ENCODE measurements around the gene RFX4. TPM values are rescaled to one million over a fixed set of nuclear protein-coding genes. Genes with fewer than 3 reads are reported as not detected.

RFX4 gene
- total RNA-seq, 1 donor from 2014 or later, result 53.8 TPM

DNA sequence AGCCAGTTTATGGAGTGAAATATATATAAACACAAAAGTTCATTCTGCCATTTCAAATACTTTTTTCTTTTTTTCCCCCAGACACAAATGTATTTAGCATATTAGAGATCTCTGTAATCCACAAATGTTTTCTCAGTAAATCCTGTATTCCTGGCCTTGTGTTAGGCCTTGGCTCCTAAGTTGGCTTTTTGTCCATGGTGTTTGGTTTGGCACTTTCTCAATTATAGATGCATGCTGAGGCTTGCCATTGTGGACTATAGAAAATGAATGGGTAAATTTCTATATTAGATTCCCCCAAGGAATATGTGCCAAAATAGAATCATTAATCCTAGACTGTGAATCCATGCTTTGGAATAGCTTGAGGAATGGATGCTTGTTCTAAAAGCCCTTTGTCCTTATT, 208.7 kb downstream of the RFX4 start:
- TF ChIP-seq, protein P1, sequence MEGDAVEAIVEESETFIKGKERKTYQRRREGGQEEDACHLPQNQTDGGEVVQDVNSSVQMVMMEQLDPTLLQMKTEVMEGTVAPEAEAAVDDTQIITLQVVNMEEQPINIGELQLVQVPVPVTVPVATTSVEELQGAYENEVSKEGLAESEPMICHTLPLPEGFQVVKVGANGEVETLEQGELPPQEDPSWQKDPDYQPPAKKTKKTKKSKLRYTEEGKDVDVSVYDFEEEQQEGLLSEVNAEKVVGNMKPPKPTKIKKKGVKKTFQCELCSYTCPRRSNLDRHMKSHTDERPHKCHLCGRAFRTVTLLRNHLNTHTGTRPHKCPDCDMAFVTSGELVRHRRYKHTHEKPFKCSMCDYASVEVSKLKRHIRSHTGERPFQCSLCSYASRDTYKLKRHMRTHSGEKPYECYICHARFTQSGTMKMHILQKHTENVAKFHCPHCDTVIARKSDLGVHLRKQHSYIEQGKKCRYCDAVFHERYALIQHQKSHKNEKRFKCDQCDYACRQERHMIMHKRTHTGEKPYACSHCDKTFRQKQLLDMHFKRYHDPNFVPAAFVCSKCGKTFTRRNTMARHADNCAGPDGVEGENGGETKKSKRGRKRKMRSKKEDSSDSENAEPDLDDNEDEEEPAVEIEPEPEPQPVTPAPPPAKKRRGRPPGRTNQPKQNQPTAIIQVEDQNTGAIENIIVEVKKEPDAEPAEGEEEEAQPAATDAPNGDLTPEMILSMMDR (conservative IDR thresholded peaks at IDR 0.05), result no peak
- H3K27ac Mint-ChIP-seq (ENCODE audit: unreplicated experiment), result no peak overlapping the region
- no peak overlapping the region for H3K4me3 Mint-ChIP-seq
- H3K27me3 Mint-ChIP-seq (ENCODE audit: low read depth), result no peaks in the 10 kb centered on the region
- H3K4me1 Mint-ChIP-seq, result peaks cover 6% of the 10 kb centered on the region
- no peak for DNase-seq (ENCODE audit: low read depth, low spot score)
- peaks cover 7% of the 10 kb centered on the region for H3K9me3 Mint-ChIP-seq
- peaks cover 59% of the 10 kb centered on the region for H3K36me3 Mint-ChIP-seq (ENCODE audit: low read depth)

- Mint-ChIP-seq H3K27me3 (ENCODE audit: low read depth) (no peaks in the 10 kb centered on the region), H3K4me1 (peaks cover 6% of the 10 kb centered on the region), H3K27ac (ENCODE audit: unreplicated experiment) (no peak overlapping the region), H3K9me3 (peaks cover 5% of the 10 kb centered on the region), H3K4me3 (no peak overlapping the region), H3K36me3 (ENCODE audit: low read depth) (peaks cover 41% of the 10 kb centered on the region)
- TF ChIP-seq, protein P1 (conservative IDR thresholded peaks at IDR 0.05), result no peak
- DNase-seq (ENCODE audit: low read depth, low spot score), result no peak
These were observed 211.6 kb downstream of the RFX4 start for GRCh38 chr12:106794369-106794768.

- Mint-ChIP-seq H3K36me3 (ENCODE audit: low read depth) (peaks cover 14% of the 10 kb centered on the region), H3K4me1 (no peaks in the 10 kb centered on the region), H3K9me3 (no peaks in the 10 kb centered on the region), H3K4me3 (no peak overlapping the region), H3K27me3 (ENCODE audit: low read depth) (no peaks in the 10 kb centered on the region), H3K27ac (ENCODE audit: unreplicated experiment) (no peak overlapping the region)
- TF ChIP-seq, protein P1 (conservative IDR thresholded peaks at IDR 0.05), result no peak
- DNase-seq (ENCODE audit: low read depth, low spot score), result no peak
These were observed 218.4 kb downstream of the RFX4 start for GRCh38 chr12:106801167-106801708.

DNA sequence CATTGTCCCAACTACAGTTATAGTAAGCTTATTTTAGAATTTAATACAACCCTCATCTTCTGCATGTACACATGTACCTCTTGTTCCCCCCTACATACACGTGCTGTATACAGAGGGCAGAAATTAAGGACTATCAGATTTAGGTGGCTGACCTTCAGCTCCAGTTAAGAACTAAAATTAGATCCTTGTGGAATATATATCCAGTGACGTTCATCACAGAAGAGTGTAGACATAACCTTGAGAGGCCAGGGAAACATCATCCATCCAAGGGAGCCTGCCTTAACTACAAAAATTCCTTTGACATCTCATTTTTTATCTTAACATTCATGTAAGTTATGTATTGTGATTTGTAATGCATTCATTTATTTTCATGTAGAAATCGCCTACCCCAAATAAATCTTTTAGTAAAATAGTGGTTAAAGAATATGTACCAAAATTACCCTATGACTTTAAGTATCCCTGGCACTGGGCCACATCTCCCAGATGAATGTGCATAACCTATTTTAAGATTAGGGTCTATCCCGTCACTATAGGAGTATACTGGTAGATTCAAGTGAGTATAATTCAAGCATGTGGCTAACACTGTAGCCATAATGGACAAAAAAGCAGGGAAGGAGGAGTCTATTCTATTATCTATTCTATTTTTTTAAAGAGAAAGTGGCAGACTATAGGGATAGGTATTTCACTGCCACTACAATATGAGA, 219.2 kb downstream of the RFX4 start:
- peaks cover 16% of the 10 kb centered on the region for H3K36me3 Mint-ChIP-seq (ENCODE audit: low read depth)
- TF ChIP-seq, protein P1 (conservative IDR thresholded peaks at IDR 0.05), result no peak
- no peak overlapping the region for H3K4me3 Mint-ChIP-seq
- no peaks in the 10 kb centered on the region for H3K4me1 Mint-ChIP-seq
- DNase-seq (ENCODE audit: low read depth, low spot score), result no peak
- no peaks in the 10 kb centered on the region for H3K27me3 Mint-ChIP-seq (ENCODE audit: low read depth)
- no peak overlapping the region for H3K27ac Mint-ChIP-seq (ENCODE audit: unreplicated experiment)
- H3K9me3 Mint-ChIP-seq, result no peaks in the 10 kb centered on the region

GRCh38 chr12:106804668-106805067, 221.9 kb downstream of the RFX4 start:
- TF ChIP-seq, protein P1 (conservative IDR thresholded peaks at IDR 0.05), result no peak
- no peak for DNase-seq (ENCODE audit: low read depth, low spot score)
- peaks cover 14% of the 10 kb centered on the region for H3K36me3 Mint-ChIP-seq (ENCODE audit: low read depth)
- H3K27me3 Mint-ChIP-seq (ENCODE audit: low read depth), result no peaks in the 10 kb centered on the region
- H3K4me1 Mint-ChIP-seq, result no peaks in the 10 kb centered on the region
- peak overlapping the region; percentile 20 for H3K27ac Mint-ChIP-seq (ENCODE audit: unreplicated experiment)
- no peak overlapping the region for H3K4me3 Mint-ChIP-seq
- no peaks in the 10 kb centered on the region for H3K9me3 Mint-ChIP-seq

Other genes starting within 250 kb of the RFX4 start
- 14.6 and 15.2 TPM in 2 replicates for gene POLR3B, start 225.3 kb upstream of the RFX4 start, total RNA-seq
- 33.2 and 33.8 TPM in 2 replicates for gene RIC8B, start 191.7 kb downstream of the RFX4 start, total RNA-seq